GM23338 (cell line): ENCODE measurements around the gene GLUL. TPM values are rescaled to one million over a fixed set of nuclear protein-coding genes. Genes with fewer than 3 reads are reported as not detected.

Experiments used
- ATAC-seq: fragments of 200-7000 bp; cut with Tn5 transposase; 3 replicates; pipeline ENCODE4 v1.9.1; 2020
- DNase-seq: peaks from one replicate; pipeline ENCODE4 v3.0.0-alpha.2; 2015; ENCODE audit warnings: low spot score
- H2AFZ ChIP-seq: fragments of 200-600 bp; sonication (generic); 2 replicates; pipeline ENCODE4 v1.8.0; 2016; ENCODE audit warnings: antibody characterized with exemption, mild to moderate bottlenecking, moderate library complexity
- H3F3A ChIP-seq: fragments of 200-600 bp; sonication (generic); replicated peaks from 2 replicates; pipeline ENCODE4 v1.8.0; 2017; ENCODE audit warnings: antibody characterized with exemption, mixed run types, low read depth
- H3K27ac ChIP-seq: fragments of 200-600 bp; sonication (generic); 2 replicates; pipeline ENCODE4 v1.6.1; 2016; ENCODE audit warnings: low read depth
- H3K27me3 ChIP-seq: fragments of 200-600 bp; sonication (generic); 2 replicates; pipeline ENCODE4 v1.8.0; 2016; ENCODE audit warnings: mild to moderate bottlenecking, mixed run types, moderate library complexity; ENCODE audit not compliant: insufficient read depth
- H3K36me3 ChIP-seq: fragments of 200-600 bp; sonication (generic); 2 replicates; pipeline ENCODE4 v1.8.0; 2016; ENCODE audit warnings: mild to moderate bottlenecking; ENCODE audit not compliant: insufficient read depth
- H3K4me1 ChIP-seq: fragments of 200-600 bp; sonication (generic); 2 replicates; pipeline ENCODE4 v1.8.0; 2016; ENCODE audit warnings: mild to moderate bottlenecking, moderate library complexity; ENCODE audit not compliant: insufficient read depth
- H3K4me2 ChIP-seq: fragments of 200-600 bp; sonication (generic); 2 replicates; pipeline ENCODE4 v1.7.1; 2017; ENCODE audit warnings: mixed run types
- H3K4me3 ChIP-seq: fragments of 200-600 bp; sonication (generic); 2 replicates; pipeline ENCODE4 v1.6.1; 2016; ENCODE audit warnings: mixed run types
- H3K79me2 ChIP-seq: fragments of 200-600 bp; sonication (generic); replicated peaks from 2 replicates; pipeline ENCODE4 v1.8.0; 2017; ENCODE audit warnings: mild to moderate bottlenecking; ENCODE audit not compliant: insufficient read depth
- H3K9me2 ChIP-seq: fragments of 200-600 bp; sonication (generic); 2 replicates; pipeline ENCODE4 v1.8.0; 2017; ENCODE audit not compliant: insufficient read depth
- H4K20me1 ChIP-seq: fragments of 200-600 bp; sonication (generic); replicated peaks from 2 replicates; pipeline ENCODE4 v1.8.0; 2017; ENCODE audit warnings: mild to moderate bottlenecking; ENCODE audit not compliant: insufficient read depth
- H3K27ac Mint-ChIP-seq: 2 replicates; pipeline ENCODE4 v1.8.0; 2020; ENCODE audit warnings: inconsistent platforms, mild to moderate bottlenecking, moderate library complexity, mixed read lengths
- H3K27me3 Mint-ChIP-seq: 3 replicates; pipeline ENCODE4 v1.8.0; 2022; ENCODE audit warnings: low read depth, mild to moderate bottlenecking, moderate library complexity, mixed read lengths, inconsistent platforms; ENCODE audit not compliant: insufficient read depth, poor library complexity
- H3K36me3 Mint-ChIP-seq: 3 replicates; pipeline ENCODE4 v1.8.0; 2021; ENCODE audit warnings: low read depth, mild to moderate bottlenecking, inconsistent platforms, moderate library complexity, mixed read lengths
- H3K4me1 Mint-ChIP-seq: 3 replicates; pipeline ENCODE4 v1.8.0; 2020; ENCODE audit warnings: mild to moderate bottlenecking, inconsistent platforms, mixed read lengths
- H3K4me3 Mint-ChIP-seq: 3 replicates; pipeline ENCODE4 v1.8.0; 2021; ENCODE audit warnings: moderate library complexity, mild to moderate bottlenecking, inconsistent platforms, mixed read lengths
- H3K9me3 Mint-ChIP-seq: 3 replicates; pipeline ENCODE4 v1.8.0; 2020; ENCODE audit warnings: moderate library complexity, mild to moderate bottlenecking, inconsistent platforms, mixed read lengths
- CREB1 ChIP-seq: fragments of 250-450 bp; sonication (Bioruptor Pico); IDR thresholded peaks from 2 replicates; pipeline ENCODE4 v1.5.0; 2020; ENCODE audit warnings: low read depth, mild to moderate bottlenecking, moderate library complexity
- EZH2 ChIP-seq: fragments of 200-600 bp; sonication (generic); IDR thresholded peaks from one replicate; pipeline ENCODE4 v1.8.0; 2017; ENCODE audit warnings: antibody characterized with exemption, mild to moderate bottlenecking, low read depth; ENCODE audit not compliant: unreplicated experiment
- EZH2phosphoT487 ChIP-seq: fragments of 200-600 bp; sonication (generic); IDR thresholded peaks from one replicate; pipeline ENCODE4 v1.8.1; 2018; ENCODE audit warnings: antibody characterized with exemption; ENCODE audit not compliant: unreplicated experiment
- JUNB ChIP-seq: IDR thresholded peaks from one replicate; pipeline ENCODE4 v1.6.1; 2016; ENCODE audit warnings: antibody characterized with exemption; ENCODE audit not compliant: unreplicated experiment
- NANOG ChIP-seq: IDR thresholded peaks from 2 replicates; pipeline ENCODE4 v1.6.1; 2016; ENCODE audit warnings: antibody characterized with exemption, borderline replicate concordance
- POLR2AphosphoS5 ChIP-seq: IDR thresholded peaks from 2 replicates; pipeline ENCODE4 v1.6.1; 2016; ENCODE audit warnings: antibody characterized with exemption, low read depth
- STAT1 ChIP-seq: IDR thresholded peaks from one replicate; pipeline ENCODE4 v1.6.1; 2016; ENCODE audit warnings: antibody characterized with exemption; ENCODE audit not compliant: unreplicated experiment
- ZNF114 ChIP-seq: fragments of 250-450 bp; sonication (Bioruptor Pico); IDR thresholded peaks from 2 replicates; pipeline ENCODE4 v1.5.0; 2020; ENCODE audit warnings: mild to moderate bottlenecking, moderate library complexity
- ZNF331 ChIP-seq: fragments of 250-450 bp; sonication (Bioruptor Pico); IDR thresholded peaks from 2 replicates; pipeline ENCODE4 v1.5.0; 2020; ENCODE audit warnings: low read depth, mild to moderate bottlenecking, moderate library complexity
- polyA plus RNA-seq: library from polyadenylated mRNA; unstranded; fragments of >200 nt; fragmentation: Nextera tagmentation; extraction: Ambion mirVana; gene quantifications from 2 replicates; pipeline ENCODE4 v1.2.1, GENCODE V29; 2016
- total RNA-seq: library from RNA; depleted of rRNA; stranded (reverse); fragments of >200 nt; shearing (Covaris generic); gene quantifications from 2 replicates; pipeline ENCODE4 v1.2.3, GENCODE V29; 2014
- TF ChIP-seq, protein P1 (sequence below), 2 experiments: fragments of 200-600 bp in 1 of 2; sonication (generic) in 1 of 2; conservative IDR thresholded peaks; 2 replicates each; pipeline versions ENCODE4 v1.5.1 to v1.6.1; 2016 to 2017; ENCODE audit warnings: antibody characterized with exemption in 2 of 2, low read depth in 2 of 2, mild to moderate bottlenecking in 2 of 2, moderate library complexity in 1 of 2
- TF ChIP-seq, protein P2 (sequence below): IDR thresholded peaks from one replicate; pipeline ENCODE4 v1.6.1; 2018; ENCODE audit warnings: antibody characterized with exemption; ENCODE audit not compliant: unreplicated experiment
- TF ChIP-seq, protein P3 (sequence below): IDR thresholded peaks from 2 replicates; pipeline ENCODE4 v1.6.1; 2016; ENCODE audit warnings: antibody characterized with exemption
- TF ChIP-seq, protein P4 (sequence below): fragments of 250-450 bp; sonication (Bioruptor Pico); IDR thresholded peaks from 2 replicates; pipeline ENCODE4 v1.5.0; 2020; ENCODE audit warnings: mild to moderate bottlenecking, moderate library complexity

Gene GLUL
- total and polyA plus RNA-seq, 2 experiments from 2014 or later: 254 to 356 TPM

DNA sequence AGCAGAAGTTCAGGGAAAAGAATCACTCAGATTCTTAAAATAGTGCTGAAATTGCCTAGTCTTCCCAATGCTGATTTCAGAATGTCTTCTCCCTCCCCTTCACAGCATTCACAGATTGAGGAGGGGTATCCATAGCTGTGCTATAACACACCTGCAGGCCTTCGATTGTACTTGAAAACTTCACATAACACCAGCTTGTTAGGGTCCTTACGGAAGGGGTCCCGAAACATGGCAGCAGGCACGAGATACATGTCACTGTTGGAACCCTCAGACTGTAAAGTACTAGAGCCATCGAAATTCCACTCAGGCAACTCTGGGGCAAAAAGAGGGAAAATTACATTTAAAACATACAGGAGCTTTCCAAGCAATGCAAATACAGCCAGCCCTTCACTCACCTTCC lies 4.6 kb downstream of the GLUL start:
- H3K4me3 Mint-ChIP-seq: no peak overlapping the region
- peaks cover 41% of the 10 kb centered on the region for H3F3A ChIP-seq
- H3K27me3 ChIP-seq: no peaks in the 10 kb centered on the region

More for the DNA sequence above, 4.6 kb downstream of the GLUL start:
- H3K4me2 ChIP-seq: no peak overlapping the region
- H3K9me2 ChIP-seq: no peaks in the 10 kb centered on the region
- TF ChIP-seq, protein P1, sequence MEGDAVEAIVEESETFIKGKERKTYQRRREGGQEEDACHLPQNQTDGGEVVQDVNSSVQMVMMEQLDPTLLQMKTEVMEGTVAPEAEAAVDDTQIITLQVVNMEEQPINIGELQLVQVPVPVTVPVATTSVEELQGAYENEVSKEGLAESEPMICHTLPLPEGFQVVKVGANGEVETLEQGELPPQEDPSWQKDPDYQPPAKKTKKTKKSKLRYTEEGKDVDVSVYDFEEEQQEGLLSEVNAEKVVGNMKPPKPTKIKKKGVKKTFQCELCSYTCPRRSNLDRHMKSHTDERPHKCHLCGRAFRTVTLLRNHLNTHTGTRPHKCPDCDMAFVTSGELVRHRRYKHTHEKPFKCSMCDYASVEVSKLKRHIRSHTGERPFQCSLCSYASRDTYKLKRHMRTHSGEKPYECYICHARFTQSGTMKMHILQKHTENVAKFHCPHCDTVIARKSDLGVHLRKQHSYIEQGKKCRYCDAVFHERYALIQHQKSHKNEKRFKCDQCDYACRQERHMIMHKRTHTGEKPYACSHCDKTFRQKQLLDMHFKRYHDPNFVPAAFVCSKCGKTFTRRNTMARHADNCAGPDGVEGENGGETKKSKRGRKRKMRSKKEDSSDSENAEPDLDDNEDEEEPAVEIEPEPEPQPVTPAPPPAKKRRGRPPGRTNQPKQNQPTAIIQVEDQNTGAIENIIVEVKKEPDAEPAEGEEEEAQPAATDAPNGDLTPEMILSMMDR (conservative IDR thresholded peaks at IDR 0.05; ENCODE audit: low read depth in 2 of 2): no peak
- no peak for TF ChIP-seq STAT1
- no peak for TF ChIP-seq ZNF114
- TF ChIP-seq, protein P2, sequence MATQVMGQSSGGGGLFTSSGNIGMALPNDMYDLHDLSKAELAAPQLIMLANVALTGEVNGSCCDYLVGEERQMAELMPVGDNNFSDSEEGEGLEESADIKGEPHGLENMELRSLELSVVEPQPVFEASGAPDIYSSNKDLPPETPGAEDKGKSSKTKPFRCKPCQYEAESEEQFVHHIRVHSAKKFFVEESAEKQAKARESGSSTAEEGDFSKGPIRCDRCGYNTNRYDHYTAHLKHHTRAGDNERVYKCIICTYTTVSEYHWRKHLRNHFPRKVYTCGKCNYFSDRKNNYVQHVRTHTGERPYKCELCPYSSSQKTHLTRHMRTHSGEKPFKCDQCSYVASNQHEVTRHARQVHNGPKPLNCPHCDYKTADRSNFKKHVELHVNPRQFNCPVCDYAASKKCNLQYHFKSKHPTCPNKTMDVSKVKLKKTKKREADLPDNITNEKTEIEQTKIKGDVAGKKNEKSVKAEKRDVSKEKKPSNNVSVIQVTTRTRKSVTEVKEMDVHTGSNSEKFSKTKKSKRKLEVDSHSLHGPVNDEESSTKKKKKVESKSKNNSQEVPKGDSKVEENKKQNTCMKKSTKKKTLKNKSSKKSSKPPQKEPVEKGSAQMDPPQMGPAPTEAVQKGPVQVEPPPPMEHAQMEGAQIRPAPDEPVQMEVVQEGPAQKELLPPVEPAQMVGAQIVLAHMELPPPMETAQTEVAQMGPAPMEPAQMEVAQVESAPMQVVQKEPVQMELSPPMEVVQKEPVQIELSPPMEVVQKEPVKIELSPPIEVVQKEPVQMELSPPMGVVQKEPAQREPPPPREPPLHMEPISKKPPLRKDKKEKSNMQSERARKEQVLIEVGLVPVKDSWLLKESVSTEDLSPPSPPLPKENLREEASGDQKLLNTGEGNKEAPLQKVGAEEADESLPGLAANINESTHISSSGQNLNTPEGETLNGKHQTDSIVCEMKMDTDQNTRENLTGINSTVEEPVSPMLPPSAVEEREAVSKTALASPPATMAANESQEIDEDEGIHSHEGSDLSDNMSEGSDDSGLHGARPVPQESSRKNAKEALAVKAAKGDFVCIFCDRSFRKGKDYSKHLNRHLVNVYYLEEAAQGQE: no peak
- TF ChIP-seq, protein P3, sequence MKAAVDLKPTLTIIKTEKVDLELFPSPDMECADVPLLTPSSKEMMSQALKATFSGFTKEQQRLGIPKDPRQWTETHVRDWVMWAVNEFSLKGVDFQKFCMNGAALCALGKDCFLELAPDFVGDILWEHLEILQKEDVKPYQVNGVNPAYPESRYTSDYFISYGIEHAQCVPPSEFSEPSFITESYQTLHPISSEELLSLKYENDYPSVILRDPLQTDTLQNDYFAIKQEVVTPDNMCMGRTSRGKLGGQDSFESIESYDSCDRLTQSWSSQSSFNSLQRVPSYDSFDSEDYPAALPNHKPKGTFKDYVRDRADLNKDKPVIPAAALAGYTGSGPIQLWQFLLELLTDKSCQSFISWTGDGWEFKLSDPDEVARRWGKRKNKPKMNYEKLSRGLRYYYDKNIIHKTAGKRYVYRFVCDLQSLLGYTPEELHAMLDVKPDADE: no peak
- no peak for TF ChIP-seq POLR2AphosphoS5
- TF ChIP-seq, protein P4, sequence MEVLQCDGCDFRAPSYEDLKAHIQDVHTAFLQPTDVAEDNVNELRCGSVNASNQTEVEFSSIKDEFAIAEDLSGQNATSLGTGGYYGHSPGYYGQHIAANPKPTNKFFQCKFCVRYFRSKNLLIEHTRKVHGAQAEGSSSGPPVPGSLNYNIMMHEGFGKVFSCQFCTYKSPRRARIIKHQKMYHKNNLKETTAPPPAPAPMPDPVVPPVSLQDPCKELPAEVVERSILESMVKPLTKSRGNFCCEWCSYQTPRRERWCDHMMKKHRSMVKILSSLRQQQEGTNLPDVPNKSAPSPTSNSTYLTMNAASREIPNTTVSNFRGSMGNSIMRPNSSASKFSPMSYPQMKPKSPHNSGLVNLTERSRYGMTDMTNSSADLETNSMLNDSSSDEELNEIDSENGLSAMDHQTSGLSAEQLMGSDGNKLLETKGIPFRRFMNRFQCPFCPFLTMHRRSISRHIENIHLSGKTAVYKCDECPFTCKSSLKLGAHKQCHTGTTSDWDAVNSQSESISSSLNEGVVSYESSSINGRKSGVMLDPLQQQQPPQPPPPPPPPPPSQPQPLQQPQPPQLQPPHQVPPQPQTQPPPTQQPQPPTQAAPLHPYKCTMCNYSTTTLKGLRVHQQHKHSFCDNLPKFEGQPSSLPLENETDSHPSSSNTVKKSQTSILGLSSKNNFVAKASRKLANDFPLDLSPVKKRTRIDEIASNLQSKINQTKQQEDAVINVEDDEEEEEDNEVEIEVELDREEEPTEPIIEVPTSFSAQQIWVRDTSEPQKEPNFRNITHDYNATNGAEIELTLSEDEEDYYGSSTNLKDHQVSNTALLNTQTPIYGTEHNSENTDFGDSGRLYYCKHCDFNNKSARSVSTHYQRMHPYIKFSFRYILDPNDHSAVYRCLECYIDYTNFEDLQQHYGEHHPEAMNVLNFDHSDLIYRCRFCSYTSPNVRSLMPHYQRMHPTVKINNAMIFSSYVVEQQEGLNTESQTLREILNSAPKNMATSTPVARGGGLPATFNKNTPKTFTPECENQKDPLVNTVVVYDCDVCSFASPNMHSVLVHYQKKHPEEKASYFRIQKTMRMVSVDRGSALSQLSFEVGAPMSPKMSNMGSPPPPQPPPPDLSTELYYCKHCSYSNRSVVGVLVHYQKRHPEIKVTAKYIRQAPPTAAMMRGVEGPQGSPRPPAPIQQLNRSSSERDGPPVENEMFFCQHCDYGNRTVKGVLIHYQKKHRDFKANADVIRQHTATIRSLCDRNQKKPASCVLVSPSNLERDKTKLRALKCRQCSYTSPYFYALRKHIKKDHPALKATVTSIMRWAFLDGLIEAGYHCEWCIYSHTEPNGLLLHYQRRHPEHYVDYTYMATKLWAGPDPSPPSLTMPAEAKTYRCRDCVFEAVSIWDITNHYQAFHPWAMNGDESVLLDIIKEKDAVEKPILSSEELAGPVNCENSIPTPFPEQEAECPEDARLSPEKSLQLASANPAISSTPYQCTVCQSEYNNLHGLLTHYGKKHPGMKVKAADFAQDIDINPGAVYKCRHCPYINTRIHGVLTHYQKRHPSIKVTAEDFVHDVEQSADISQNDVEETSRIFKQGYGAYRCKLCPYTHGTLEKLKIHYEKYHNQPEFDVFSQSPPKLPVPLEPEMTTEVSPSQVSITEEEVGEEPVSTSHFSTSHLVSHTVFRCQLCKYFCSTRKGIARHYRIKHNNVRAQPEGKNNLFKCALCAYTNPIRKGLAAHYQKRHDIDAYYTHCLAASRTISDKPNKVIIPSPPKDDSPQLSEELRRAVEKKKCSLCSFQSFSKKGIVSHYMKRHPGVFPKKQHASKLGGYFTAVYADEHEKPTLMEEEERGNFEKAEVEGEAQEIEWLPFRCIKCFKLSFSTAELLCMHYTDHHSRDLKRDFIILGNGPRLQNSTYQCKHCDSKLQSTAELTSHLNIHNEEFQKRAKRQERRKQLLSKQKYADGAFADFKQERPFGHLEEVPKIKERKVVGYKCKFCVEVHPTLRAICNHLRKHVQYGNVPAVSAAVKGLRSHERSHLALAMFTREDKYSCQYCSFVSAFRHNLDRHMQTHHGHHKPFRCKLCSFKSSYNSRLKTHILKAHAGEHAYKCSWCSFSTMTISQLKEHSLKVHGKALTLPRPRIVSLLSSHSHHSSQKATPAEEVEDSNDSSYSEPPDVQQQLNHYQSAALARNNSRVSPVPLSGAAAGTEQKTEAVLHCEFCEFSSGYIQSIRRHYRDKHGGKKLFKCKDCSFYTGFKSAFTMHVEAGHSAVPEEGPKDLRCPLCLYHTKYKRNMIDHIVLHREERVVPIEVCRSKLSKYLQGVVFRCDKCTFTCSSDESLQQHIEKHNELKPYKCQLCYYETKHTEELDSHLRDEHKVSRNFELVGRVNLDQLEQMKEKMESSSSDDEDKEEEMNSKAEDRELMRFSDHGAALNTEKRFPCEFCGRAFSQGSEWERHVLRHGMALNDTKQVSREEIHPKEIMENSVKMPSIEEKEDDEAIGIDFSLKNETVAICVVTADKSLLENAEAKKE: no peak
- TF ChIP-seq ZNF331 (CRISPR knock-in tag): no peak
- no peak for TF ChIP-seq EZH2phosphoT487
- TF ChIP-seq CREB1 (CRISPR knock-in tag): no peak
- TF ChIP-seq JUNB: no peak
- no peak for TF ChIP-seq NANOG
- TF ChIP-seq EZH2: no peak
- Mint-ChIP-seq H3K36me3 (peaks cover 89% of the 10 kb centered on the region), H3K9me3 (no peaks in the 10 kb centered on the region; the same call in 2 of the 3 replicates), H3K4me1 (peaks cover 10% of the 10 kb centered on the region; the same call in 2 of the 3 replicates), H3K27ac (no peak overlapping the region), H3K27me3 (peaks cover 14% of the 10 kb centered on the region)
- peaks cover 66% of the 10 kb centered on the region for H4K20me1 ChIP-seq
- ATAC-seq (no peak), DNase-seq (no peak)
- peaks cover 70% of the 10 kb centered on the region for H3K36me3 ChIP-seq
- H3K79me2 ChIP-seq: peaks cover 66% of the 10 kb centered on the region
- peaks cover 14% of the 10 kb centered on the region; the same call in 1 of the 2 replicates for H3K4me1 ChIP-seq
- H2AFZ ChIP-seq: no peak overlapping the region
- H3K27ac ChIP-seq: no peak overlapping the region
- H3K4me3 ChIP-seq: no peak overlapping the region
